GM12801 (cell line): ENCODE measurements around the gene ZNF569.

ENCODE experiments used
- CTCF ChIP-seq: IDR thresholded peaks from one replicate; pipeline ENCODE4 v1.5.1; 2011; ENCODE audit warnings: control low read depth; ENCODE audit not compliant: insufficient read length; ENCODE audit errors: extremely low read depth

ZNF569 gene

GRCh38 chr19:37362733-37363132, 104.5 kb downstream of the ZNF569 start:
- TF ChIP-seq CTCF, result no peak

GRCh38 chr19:37361994-37362393, 105.2 kb downstream of the ZNF569 start:
- TF ChIP-seq CTCF, result no peak
